ENCODE measurements around the gene ROR2.

The ROR2 gene

DNA sequence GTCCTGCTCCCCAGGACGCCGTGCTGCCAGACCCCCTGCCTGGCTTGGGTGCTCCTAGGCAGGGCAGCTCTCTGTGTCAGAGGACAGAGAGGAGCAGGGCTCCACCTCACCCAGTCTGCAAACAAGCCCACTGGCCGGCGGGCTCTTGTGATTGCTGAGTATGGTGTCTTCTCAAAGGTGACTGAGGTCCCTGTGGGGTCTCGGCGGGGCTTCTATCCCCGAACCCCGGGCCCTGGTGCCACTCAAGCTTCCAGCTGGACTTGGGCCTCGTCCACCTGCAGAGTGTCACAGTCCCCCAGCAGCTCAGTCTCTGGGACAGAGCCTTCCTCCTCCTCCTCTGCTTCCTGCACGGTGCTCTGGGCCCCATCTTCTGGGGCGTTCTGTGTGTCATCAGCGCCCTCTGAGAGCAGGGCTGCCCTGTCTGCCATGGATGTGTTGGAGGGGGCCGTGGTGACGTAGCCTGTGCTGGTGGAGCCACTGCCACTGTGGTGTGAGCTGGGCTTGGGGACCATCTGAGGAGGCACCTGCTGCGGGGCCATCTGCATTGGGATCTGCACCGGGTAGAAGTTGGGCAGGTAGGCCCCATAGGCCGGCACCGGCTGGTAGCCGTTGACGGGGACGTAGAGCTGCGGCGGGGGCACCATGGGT is 226.5 kb downstream of the ROR2 start:
- Histone ChIP-seq H3K27me3 (ENCODE audit: control insufficient read depth, insufficient read depth, low read length) (no peaks in the 10 kb centered on the region), H3K36me3 (ENCODE audit: control insufficient read depth, insufficient read depth, low read length) (peaks cover 7% of the 10 kb centered on the region), H3K27ac (ENCODE audit: low read depth, low read length) (no peak overlapping the region), H3K4me1 (ENCODE audit: control insufficient read depth, insufficient read depth, low read length) (no peaks in the 10 kb centered on the region), H3K4me3 (ENCODE audit: low read length) (no peak overlapping the region), H3K9ac (ENCODE audit: low read length) (no peak overlapping the region)

GRCh38 chr9:91720751-91721705 is 229.0 kb downstream of the ROR2 start:
- Histone ChIP-seq H3K4me1 (ENCODE audit: control insufficient read depth, insufficient read depth, low read length) (no peaks in the 10 kb centered on the region), H3K27me3 (ENCODE audit: control insufficient read depth, insufficient read depth, low read length) (no peaks in the 10 kb centered on the region), H3K9ac (ENCODE audit: low read length) (no peak overlapping the region), H3K36me3 (ENCODE audit: control insufficient read depth, insufficient read depth, low read length) (peaks cover 7% of the 10 kb centered on the region), H3K4me3 (ENCODE audit: low read length) (no peak overlapping the region), H3K27ac (ENCODE audit: low read depth, low read length) (no peak overlapping the region)

DNA sequence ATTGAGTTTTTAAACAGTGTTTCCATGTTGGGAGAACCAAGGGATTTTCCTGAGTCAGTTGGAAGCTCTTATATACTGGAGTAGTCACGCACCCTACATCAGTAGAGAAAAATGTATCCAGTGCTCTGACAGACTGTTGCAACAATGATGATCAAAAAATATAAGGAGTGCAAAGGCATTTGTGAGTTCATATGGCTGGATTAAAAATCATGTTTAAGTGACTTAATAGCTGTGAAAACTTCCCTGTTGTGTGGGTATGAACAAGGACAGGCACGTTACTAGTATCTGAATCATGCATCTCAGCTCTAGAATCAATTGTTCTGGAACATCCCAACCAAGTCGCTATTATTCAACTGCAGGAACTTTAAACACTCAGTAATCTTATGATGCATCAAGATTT is 229.7 kb downstream of the ROR2 start:
- Histone ChIP-seq H3K9ac (ENCODE audit: low read length) (no peak overlapping the region), H3K36me3 (ENCODE audit: control insufficient read depth, insufficient read depth, low read length) (peaks cover 2% of the 10 kb centered on the region), H3K27ac (ENCODE audit: low read depth, low read length) (no peak overlapping the region), H3K27me3 (ENCODE audit: control insufficient read depth, insufficient read depth, low read length) (no peaks in the 10 kb centered on the region), H3K4me3 (ENCODE audit: low read length) (no peak overlapping the region), H3K4me1 (ENCODE audit: control insufficient read depth, insufficient read depth, low read length) (no peaks in the 10 kb centered on the region)

- H3K27ac ChIP-seq (ENCODE audit: low read depth, low read length), result no peak overlapping the region
- H3K4me3 ChIP-seq (ENCODE audit: low read length), result no peak overlapping the region
- no peaks in the 10 kb centered on the region for H3K36me3 ChIP-seq (ENCODE audit: control insufficient read depth, insufficient read depth, low read length)
- H3K27me3 ChIP-seq (ENCODE audit: control insufficient read depth, insufficient read depth, low read length), result no peaks in the 10 kb centered on the region
- H3K9ac ChIP-seq (ENCODE audit: low read length), result no peak overlapping the region
- H3K4me1 ChIP-seq (ENCODE audit: control insufficient read depth, insufficient read depth, low read length), result no peaks in the 10 kb centered on the region
Observed at GRCh38 chr9:91718071-91718470, 232.0 kb downstream of the ROR2 start.

DNA sequence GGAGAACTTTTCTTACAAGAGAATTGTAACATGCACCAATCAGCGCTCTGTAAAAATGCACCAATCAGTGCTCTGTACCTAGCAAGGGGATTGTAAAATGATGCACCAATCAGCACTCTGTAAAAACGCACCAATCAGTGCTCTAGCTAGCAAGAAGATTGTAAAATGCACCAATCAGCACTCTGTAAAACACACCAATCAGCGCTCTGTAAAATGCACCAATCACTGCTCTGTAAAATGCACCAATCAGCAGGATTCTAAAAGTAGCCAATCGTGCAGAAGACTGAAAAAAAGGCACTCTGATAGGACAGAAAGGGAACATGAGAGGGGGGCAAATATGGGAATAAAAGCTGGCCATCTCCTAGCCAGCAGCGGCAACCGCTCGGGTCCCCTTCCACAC is 233.2 kb downstream of the ROR2 start:
- no peak overlapping the region for H3K4me3 ChIP-seq (ENCODE audit: low read length)
- no peak overlapping the region for H3K27ac ChIP-seq (ENCODE audit: low read depth, low read length)
- no peak overlapping the region for H3K9ac ChIP-seq (ENCODE audit: low read length)
- no peaks in the 10 kb centered on the region for H3K36me3 ChIP-seq (ENCODE audit: control insufficient read depth, insufficient read depth, low read length)
- H3K4me1 ChIP-seq (ENCODE audit: control insufficient read depth, insufficient read depth, low read length), result no peaks in the 10 kb centered on the region
- no peaks in the 10 kb centered on the region for H3K27me3 ChIP-seq (ENCODE audit: control insufficient read depth, insufficient read depth, low read length)

- Histone ChIP-seq H3K4me3 (ENCODE audit: low read length) (no peak overlapping the region), H3K27me3 (ENCODE audit: control insufficient read depth, insufficient read depth, low read length) (no peaks in the 10 kb centered on the region), H3K4me1 (ENCODE audit: control insufficient read depth, insufficient read depth, low read length) (no peaks in the 10 kb centered on the region), H3K27ac (ENCODE audit: low read depth, low read length) (no peak overlapping the region), H3K36me3 (ENCODE audit: control insufficient read depth, insufficient read depth, low read length) (no peaks in the 10 kb centered on the region), H3K9ac (ENCODE audit: low read length) (no peak overlapping the region)
Observed at GRCh38 chr9:91716239-91716638, 233.8 kb downstream of the ROR2 start.

DNA sequence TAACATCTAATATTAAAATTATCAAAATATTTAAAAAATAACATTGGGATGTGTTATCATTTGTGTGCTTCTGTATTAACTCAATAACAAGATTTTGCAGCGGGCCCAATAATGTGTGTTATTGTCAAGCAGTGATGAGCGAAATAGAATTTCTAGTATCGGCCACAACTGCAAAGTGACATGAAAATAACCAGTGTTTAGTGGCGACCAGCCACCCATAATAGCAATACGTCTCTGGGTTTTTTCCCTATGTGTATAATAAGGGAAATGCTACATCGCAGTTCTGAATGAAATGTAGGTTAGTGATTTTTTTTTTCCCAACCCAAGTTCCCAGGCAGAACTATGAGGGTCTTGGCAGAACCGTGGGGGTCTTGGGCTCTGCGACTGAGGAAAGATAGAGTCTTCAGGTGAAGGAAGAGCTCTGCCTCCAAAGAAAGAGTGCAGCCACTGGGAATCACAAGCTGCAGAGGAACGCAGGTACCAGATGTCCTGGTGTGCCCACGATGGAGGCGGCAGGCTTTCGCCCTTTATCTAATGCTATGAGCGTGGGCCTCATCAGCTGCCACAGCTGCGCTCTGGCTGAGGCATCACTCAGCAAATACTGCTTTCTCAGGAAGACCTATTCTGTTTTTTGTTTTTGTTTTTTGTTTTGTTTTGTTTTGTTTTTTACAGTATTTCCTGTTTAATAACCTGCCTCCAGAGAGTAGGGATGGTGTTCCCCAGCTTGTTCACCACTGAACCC is 235.0 kb downstream of the ROR2 start:
- Histone ChIP-seq H3K9ac (ENCODE audit: low read length) (no peak overlapping the region), H3K36me3 (ENCODE audit: control insufficient read depth, insufficient read depth, low read length) (no peaks in the 10 kb centered on the region), H3K27ac (ENCODE audit: low read depth, low read length) (no peak overlapping the region), H3K4me3 (ENCODE audit: low read length) (no peak overlapping the region), H3K27me3 (ENCODE audit: control insufficient read depth, insufficient read depth, low read length) (no peaks in the 10 kb centered on the region), H3K4me1 (ENCODE audit: control insufficient read depth, insufficient read depth, low read length) (no peaks in the 10 kb centered on the region)

DNA sequence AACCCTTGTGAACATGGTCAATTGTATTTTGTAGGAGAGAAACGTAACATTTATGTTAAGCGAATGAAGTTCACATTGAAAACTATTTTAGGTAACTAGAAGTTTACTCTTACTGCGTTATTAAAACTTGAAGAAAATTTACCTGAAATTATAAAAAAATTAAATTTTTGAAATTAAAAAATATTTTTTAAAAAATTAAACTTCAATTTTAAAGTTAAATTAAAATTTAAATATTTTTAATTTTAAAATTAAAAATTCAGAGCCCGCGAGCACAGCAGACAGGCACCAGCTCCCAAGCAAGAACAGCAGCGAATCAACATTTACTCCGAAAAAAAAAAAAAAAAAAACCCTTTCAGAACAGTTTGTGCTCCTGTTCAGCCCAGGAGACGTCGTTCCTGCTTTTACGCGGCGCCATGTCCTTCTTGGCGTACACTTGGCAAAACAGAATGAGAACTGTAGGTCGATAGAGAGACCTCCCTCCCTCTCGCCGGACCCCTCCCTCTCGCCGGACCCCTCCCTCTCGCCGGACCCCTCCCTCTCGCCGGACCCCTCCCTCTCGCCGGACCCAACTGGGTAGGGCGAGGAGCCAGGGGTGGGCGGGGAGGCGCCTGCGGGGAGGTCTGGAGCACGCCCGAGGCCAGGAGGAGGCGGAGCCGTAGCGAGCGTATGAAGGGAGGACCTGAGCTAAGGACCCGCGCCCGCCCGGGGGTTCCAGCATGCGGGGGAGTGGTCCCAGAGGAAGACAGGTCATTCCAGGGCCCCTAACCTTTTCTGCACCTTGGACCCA is 235.8 kb downstream of the ROR2 start:
- Histone ChIP-seq H3K9ac (ENCODE audit: low read length) (no peak overlapping the region), H3K4me3 (ENCODE audit: low read length) (no peak overlapping the region), H3K27me3 (ENCODE audit: control insufficient read depth, insufficient read depth, low read length) (no peaks in the 10 kb centered on the region), H3K36me3 (ENCODE audit: control insufficient read depth, insufficient read depth, low read length) (no peaks in the 10 kb centered on the region), H3K4me1 (ENCODE audit: control insufficient read depth, insufficient read depth, low read length) (no peaks in the 10 kb centered on the region), H3K27ac (ENCODE audit: low read depth, low read length) (no peak overlapping the region)

DNA sequence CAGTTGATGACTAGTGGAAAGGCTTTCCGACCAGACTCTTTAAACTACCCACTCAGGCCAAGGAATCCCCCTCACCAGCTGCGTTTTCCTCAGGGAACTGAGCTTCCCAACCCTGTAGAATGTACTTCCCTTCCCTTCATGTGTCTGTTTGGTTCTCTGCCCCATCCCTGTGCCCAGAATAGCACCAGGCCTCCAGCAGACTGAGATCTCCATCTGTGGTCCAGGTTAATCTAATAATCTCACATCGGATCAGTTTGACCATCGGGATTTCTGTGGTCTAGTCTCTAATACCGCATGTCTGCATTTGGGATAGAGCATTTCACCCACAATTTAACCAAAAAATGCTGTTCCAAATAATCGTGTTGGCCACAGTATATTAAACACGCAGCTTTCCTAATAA is 237.2 kb downstream of the ROR2 start:
- no peak overlapping the region for H3K9ac ChIP-seq (ENCODE audit: low read length)
- no peak overlapping the region for H3K4me3 ChIP-seq (ENCODE audit: low read length)
- H3K27ac ChIP-seq (ENCODE audit: low read depth, low read length), result no peak overlapping the region
- H3K27me3 ChIP-seq (ENCODE audit: control insufficient read depth, insufficient read depth, low read length), result no peaks in the 10 kb centered on the region
- no peaks in the 10 kb centered on the region for H3K4me1 ChIP-seq (ENCODE audit: control insufficient read depth, insufficient read depth, low read length)
- no peaks in the 10 kb centered on the region for H3K36me3 ChIP-seq (ENCODE audit: control insufficient read depth, insufficient read depth, low read length)

- Histone ChIP-seq H3K27ac (ENCODE audit: low read depth, low read length) (no peak overlapping the region), H3K4me3 (ENCODE audit: low read length) (no peak overlapping the region)
Observed at GRCh38 chr9:91711755-91712601, 238.1 kb downstream of the ROR2 start.

DNA sequence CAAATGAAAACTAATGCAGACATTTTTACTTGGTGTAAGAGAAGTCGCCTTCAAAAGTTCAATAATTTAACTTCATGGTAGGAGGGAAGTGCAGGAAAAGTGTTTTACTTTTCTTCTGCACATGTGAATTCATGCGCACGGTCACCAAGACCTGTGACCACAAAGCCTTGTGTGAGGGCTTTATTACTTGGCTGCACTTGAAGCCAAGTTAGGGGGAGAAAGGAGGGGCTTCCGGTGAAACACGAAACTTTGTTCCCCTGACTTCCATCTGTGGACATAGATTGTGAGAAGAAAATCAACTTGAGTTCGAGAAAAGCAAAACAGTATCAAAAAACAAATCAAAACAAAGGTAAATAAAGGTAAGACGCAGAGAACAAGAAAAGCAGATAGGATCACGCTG is 239.9 kb downstream of the ROR2 start:
- H3K9ac ChIP-seq (ENCODE audit: low read length), result no peak overlapping the region
- H3K27ac ChIP-seq (ENCODE audit: low read depth, low read length), result no peak overlapping the region
- no peaks in the 10 kb centered on the region for H3K27me3 ChIP-seq (ENCODE audit: control insufficient read depth, insufficient read depth, low read length)
- H3K4me1 ChIP-seq (ENCODE audit: control insufficient read depth, insufficient read depth, low read length), result no peaks in the 10 kb centered on the region
- H3K36me3 ChIP-seq (ENCODE audit: control insufficient read depth, insufficient read depth, low read length), result no peaks in the 10 kb centered on the region
- H3K4me3 ChIP-seq (ENCODE audit: low read length), result no peak overlapping the region

More at GRCh38 chr9:91711755-91712601, 238.1 kb downstream of the ROR2 start:
- Histone ChIP-seq H3K27me3 (ENCODE audit: control insufficient read depth, insufficient read depth, low read length) (no peaks in the 10 kb centered on the region), H3K4me1 (ENCODE audit: control insufficient read depth, insufficient read depth, low read length) (no peaks in the 10 kb centered on the region), H3K36me3 (ENCODE audit: control insufficient read depth, insufficient read depth, low read length) (no peaks in the 10 kb centered on the region), H3K9ac (ENCODE audit: low read length) (no peak overlapping the region)
